ENCODE measurements around the gene TJP1. TPM values are rescaled to one million over a fixed set of nuclear protein-coding genes. Genes with fewer than 3 reads are reported as not detected.
"Not testable (repeated sequence)": the region's sequence is repeated elsewhere in the genome, so short reads cannot be mapped to it uniquely, and the experiment has no call there.

Gene TJP1
- total RNA-seq, 4 donors from 2014 or later, result 88.0 to 165 (median 93.9) TPM

DNA sequence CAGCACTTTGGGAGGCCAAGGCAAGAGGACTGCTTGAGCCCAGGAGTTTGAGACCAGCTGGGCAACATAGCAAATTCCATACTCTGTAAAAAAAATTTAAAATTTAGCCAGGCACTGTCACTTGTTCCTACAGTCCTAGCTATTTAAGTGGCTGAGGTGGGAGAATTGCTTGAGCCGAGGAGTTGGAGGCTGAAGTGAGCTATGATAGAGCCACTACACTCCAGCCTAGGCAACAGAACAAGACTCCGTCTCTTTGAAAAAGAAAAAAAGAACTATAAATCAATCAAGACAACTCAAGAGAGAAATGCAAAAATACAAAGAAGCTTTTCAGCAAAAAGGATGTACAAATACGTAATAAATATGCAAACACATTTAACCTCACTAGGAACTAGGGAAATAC lies 78.8 kb downstream of the TJP1 start:
- DNase-seq (ENCODE audit: low spot score) (no peak), ATAC-seq (ENCODE audit: low FRiP score) (no peak)
- TF ChIP-seq, protein P1, sequence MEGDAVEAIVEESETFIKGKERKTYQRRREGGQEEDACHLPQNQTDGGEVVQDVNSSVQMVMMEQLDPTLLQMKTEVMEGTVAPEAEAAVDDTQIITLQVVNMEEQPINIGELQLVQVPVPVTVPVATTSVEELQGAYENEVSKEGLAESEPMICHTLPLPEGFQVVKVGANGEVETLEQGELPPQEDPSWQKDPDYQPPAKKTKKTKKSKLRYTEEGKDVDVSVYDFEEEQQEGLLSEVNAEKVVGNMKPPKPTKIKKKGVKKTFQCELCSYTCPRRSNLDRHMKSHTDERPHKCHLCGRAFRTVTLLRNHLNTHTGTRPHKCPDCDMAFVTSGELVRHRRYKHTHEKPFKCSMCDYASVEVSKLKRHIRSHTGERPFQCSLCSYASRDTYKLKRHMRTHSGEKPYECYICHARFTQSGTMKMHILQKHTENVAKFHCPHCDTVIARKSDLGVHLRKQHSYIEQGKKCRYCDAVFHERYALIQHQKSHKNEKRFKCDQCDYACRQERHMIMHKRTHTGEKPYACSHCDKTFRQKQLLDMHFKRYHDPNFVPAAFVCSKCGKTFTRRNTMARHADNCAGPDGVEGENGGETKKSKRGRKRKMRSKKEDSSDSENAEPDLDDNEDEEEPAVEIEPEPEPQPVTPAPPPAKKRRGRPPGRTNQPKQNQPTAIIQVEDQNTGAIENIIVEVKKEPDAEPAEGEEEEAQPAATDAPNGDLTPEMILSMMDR (IDR thresholded peaks at IDR 0.05), result no peak

DNA sequence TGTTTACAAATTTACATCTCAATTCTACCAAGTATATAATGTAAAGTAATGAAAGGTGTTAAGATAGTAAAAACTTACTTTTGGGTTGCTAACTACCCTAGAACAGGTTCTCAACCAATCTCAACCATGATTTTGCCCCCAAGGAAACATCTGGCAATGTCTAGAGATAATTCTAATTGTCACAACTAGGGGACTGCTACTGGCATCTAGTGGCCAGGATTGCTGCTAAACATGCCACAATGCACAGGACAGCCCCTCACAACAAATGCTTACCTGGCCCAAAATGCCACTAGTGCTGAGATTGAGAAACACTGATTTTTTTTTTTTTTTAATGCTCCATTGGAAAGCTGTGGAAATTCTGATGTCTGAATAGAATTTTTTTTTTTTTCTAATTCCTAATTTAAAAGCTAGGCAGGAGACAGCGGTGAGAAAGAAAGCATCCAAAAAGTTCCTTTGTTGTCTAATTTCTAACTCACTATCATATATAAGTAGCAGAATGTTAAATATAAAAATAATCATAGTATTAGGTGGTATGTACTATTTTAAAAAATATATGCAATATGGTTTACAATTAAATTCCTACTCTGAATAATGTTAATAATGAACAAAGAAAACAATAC lies 81.5 kb downstream of the TJP1 start:
- no peak for DNase-seq (ENCODE audit: low spot score)
- no peak for ATAC-seq (ENCODE audit: low FRiP score)

DNA sequence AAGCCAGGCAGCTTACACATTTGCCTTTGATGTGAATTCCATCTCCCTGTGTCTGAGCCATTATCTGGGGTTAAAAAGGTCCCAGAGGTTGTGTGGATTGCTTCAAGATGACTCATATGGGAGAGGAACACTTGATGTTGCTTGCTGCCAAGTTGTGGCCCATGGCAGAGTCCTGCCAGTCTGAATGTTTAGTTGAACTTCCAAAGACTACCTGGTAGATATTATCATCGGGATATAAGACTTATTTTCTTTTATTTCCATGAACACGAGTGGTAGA lies 85.6 kb downstream of the TJP1 start:
- TF ChIP-seq, protein P1 (IDR thresholded peaks at IDR 0.05), result no peak
- ATAC-seq (ENCODE audit: low FRiP score) (peak; percentile 70), DNase-seq (ENCODE audit: low spot score) (no peak)

More for the DNA sequence above, 81.5 kb downstream of the TJP1 start:
- TF ChIP-seq, protein P1 (IDR thresholded peaks at IDR 0.05), result no peak

DNA sequence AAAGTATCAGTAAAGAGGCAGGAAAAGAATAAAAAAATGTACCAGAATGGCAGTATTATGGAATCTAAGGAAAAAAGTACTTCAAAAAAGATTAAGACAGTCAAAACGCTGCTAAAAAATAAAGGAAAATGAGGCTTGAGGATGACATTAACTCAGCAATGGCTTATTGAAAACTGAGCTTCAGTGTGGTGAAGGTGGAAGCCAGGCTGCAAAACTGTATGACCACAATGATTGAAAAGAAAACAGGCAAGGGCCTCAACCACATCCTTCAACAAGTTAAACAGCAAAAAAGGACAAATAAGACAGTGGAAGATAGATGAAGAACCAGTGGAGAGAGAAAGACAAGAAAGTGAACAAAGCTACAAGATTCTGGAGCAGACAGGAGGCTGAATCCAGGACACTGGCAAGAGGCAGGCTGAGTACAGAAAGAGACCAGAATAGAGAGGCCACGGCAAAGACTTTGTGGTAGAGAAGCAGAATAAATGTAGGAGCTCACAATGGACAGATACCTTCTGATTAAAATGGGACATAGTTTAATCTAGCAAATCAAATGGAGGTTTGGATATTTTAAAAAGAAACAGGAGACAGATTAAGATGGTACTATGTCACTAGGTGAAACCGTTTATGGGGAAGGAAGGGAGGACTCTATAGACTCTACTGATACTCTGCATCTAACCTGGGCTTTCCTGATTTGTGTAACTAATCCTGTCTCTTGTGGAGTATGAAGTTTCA lies 86.1 kb downstream of the TJP1 start:
- ATAC-seq (ENCODE audit: low FRiP score) (no peak), DNase-seq (ENCODE audit: low spot score) (no peak)
- TF ChIP-seq, protein P1 (IDR thresholded peaks at IDR 0.05), result no peak

DNA sequence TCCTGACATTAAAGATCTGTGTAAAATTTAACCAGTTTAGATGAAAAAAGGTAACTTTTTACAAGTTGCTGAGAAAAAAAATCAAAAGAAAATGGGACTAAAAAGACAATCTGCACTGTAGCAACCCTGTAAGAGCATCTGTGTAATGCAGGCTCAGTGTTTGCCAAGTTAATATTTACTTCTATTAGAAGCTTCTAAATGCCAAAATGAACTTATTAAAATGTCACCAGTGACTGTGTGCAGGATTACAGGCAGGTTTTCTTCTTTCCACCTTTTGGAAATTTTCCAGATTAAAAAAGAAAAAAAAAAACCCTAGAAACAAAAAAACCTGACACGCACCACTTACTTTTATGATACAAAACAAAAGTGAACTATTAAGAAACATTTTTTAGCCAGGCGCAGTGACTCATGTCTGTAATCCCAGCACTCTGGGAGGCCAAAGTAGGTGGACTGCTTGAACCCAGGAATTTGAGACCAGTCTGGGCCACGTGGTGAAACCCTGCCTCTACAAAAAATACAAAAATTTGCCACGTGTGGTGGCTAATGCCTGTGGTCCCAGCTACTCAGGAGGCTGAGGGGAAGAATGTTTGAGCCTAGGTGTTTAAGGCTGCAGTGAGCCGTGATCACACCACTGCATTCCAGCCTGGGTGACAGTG lies 87.2 kb downstream of the TJP1 start:
- no peak for ATAC-seq (ENCODE audit: low FRiP score)

DNA sequence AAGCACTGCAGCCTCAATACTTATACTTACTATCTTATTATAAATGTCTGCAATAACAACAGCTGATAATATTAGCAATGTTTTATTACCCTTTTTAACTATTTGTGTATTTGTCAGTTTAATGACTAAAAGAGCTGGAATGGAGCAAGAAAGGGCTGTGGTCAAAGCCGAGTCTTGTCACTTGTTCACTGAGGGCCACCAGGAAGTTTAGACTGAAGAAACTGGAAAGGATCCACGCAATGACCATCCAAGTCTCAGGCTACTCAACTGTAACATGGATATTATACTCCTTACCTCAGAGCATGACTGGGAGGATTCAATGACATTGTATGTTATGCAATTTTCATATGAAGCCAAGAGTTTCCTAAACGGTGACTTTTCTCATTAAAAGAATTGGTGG lies 90.4 kb downstream of the TJP1 start:
- TF ChIP-seq, protein P1 (IDR thresholded peaks at IDR 0.05), result no peak
- DNase-seq (ENCODE audit: low spot score) (no peak), ATAC-seq (ENCODE audit: low FRiP score) (no peak)

More for the DNA sequence above, 87.2 kb downstream of the TJP1 start:
- no peak for DNase-seq (ENCODE audit: low spot score)
- TF ChIP-seq, protein P1 (IDR thresholded peaks at IDR 0.05), result no peak

DNA sequence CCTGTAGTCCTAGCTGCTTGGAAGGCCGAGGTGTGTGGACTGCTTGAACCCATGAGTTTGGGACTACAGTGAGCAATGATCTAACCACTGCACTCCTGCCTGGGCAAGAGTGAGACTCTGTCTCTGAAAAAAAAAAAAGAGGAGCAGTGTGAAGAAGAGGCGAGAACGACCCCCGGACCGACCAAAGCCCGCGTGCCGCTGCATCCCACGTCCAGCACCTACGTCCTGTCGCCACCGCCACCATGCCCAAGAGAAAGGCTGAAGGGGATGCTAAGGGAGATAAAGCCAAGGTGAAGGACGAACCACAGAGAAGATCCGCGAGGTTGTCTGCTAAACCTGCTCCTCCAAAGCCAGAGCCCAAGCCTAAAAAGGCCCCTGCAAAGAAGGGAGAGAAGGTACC lies 91.8 kb downstream of the TJP1 start:
- ATAC-seq (ENCODE audit: low FRiP score); DNase-seq (ENCODE audit: low spot score): not testable (repeated sequence)
